ENCODE measurements around the gene TCF15.

DNA sequence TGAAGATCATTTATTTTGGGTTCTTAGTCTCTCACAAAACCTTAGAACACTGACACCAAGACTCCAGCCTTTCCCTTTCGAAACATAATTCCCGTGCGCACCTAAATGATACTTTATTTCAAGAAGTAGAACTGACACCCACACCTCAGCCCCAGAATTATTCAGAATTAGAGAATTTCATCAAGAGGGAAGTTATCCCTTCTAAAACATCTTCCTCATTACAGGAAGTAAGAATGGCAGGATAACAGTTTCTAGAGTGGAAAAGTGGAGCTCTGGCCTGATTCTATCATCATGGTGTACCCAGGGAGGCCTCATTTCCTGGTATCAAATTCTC, 44.3 kb upstream of the TCF15 start:
- TF ChIP-seq POLR2A (IDR thresholded peaks at IDR 0.05) (no peak), EP300 (IDR thresholded peaks at IDR 0.05; ENCODE audit: low read depth) (no peak)
- TF ChIP-seq, protein P1, sequence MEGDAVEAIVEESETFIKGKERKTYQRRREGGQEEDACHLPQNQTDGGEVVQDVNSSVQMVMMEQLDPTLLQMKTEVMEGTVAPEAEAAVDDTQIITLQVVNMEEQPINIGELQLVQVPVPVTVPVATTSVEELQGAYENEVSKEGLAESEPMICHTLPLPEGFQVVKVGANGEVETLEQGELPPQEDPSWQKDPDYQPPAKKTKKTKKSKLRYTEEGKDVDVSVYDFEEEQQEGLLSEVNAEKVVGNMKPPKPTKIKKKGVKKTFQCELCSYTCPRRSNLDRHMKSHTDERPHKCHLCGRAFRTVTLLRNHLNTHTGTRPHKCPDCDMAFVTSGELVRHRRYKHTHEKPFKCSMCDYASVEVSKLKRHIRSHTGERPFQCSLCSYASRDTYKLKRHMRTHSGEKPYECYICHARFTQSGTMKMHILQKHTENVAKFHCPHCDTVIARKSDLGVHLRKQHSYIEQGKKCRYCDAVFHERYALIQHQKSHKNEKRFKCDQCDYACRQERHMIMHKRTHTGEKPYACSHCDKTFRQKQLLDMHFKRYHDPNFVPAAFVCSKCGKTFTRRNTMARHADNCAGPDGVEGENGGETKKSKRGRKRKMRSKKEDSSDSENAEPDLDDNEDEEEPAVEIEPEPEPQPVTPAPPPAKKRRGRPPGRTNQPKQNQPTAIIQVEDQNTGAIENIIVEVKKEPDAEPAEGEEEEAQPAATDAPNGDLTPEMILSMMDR (IDR thresholded peaks at IDR 0.05), result no peak

All from transverse colon (tissue), 3 donors.